Measurements from ENCODE around the gene RSBN1.
A peak's percentile ranks its signal among the peaks of the same experiment; 100 is the strongest.

Gene RSBN1

DNA sequence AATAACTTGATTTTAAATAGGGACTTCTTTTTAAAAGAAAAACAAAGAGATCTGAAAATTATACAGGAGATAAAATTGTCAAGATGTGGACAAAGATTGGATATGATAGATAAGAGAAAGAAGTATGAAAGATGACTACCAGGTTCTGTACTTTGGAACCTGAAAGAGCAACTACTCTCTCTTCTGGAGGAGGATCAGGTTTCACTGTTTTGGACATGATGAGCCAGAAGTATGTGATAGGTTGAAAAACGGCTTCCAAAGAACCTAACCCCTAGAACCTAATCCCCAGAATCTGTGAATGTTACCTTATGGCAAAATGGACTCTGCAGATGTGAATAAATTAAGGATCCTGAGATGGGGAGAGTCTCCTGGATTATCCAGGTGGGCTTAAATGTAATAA lies 26.2 kb downstream of the RSBN1 start (continued):
- TF ChIP-seq, protein P1, sequence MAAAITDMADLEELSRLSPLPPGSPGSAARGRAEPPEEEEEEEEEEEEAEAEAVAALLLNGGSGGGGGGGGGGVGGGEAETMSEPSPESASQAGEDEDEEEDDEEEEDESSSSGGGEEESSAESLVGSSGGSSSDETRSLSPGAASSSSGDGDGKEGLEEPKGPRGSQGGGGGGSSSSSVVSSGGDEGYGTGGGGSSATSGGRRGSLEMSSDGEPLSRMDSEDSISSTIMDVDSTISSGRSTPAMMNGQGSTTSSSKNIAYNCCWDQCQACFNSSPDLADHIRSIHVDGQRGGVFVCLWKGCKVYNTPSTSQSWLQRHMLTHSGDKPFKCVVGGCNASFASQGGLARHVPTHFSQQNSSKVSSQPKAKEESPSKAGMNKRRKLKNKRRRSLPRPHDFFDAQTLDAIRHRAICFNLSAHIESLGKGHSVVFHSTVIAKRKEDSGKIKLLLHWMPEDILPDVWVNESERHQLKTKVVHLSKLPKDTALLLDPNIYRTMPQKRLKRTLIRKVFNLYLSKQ (tag by site-specific recombination; IDR thresholded peaks at IDR 0.05; ENCODE audit: borderline replicate concordance) = no peak
- no peak for TF ChIP-seq ZSCAN30 (tag by site-specific recombination; IDR thresholded peaks at IDR 0.05)
- peak; percentile 95 for TF ChIP-seq ZNF561 (tag by site-specific recombination; IDR thresholded peaks at IDR 0.05; ENCODE audit: borderline replicate concordance)
- TF ChIP-seq ZNF24 (tag by site-specific recombination; IDR thresholded peaks at IDR 0.05) = no peak
- no peak for TF ChIP-seq ZNF37A (tag by site-specific recombination; IDR thresholded peaks at IDR 0.05)
- no peak for TF ChIP-seq ZNF354C (tag by site-specific recombination; IDR thresholded peaks at IDR 0.05; ENCODE audit: borderline replicate concordance, low read depth)
- TF ChIP-seq, protein P2, sequence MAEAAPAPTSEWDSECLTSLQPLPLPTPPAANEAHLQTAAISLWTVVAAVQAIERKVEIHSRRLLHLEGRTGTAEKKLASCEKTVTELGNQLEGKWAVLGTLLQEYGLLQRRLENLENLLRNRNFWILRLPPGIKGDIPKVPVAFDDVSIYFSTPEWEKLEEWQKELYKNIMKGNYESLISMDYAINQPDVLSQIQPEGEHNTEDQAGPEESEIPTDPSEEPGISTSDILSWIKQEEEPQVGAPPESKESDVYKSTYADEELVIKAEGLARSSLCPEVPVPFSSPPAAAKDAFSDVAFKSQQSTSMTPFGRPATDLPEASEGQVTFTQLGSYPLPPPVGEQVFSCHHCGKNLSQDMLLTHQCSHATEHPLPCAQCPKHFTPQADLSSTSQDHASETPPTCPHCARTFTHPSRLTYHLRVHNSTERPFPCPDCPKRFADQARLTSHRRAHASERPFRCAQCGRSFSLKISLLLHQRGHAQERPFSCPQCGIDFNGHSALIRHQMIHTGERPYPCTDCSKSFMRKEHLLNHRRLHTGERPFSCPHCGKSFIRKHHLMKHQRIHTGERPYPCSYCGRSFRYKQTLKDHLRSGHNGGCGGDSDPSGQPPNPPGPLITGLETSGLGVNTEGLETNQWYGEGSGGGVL (tag by site-specific recombination; IDR thresholded peaks at IDR 0.05) = peak; percentile 59
- 0 out of 2 replicates have a peak, but pooled peaks have one; percentile 12 for TF ChIP-seq SP3 (tag by site-specific recombination; IDR thresholded peaks at IDR 0.05)
- no peak for TF ChIP-seq ZNF658 (tag by site-specific recombination; IDR thresholded peaks at IDR 0.05)
- TF ChIP-seq, protein P3, sequence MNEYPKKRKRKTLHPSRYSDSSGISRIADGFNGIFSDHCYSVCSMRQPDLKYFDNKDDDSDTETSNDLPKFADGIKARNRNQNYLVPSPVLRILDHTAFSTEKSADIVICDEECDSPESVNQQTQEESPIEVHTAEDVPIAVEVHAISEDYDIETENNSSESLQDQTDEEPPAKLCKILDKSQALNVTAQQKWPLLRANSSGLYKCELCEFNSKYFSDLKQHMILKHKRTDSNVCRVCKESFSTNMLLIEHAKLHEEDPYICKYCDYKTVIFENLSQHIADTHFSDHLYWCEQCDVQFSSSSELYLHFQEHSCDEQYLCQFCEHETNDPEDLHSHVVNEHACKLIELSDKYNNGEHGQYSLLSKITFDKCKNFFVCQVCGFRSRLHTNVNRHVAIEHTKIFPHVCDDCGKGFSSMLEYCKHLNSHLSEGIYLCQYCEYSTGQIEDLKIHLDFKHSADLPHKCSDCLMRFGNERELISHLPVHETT (tag by site-specific recombination; IDR thresholded peaks at IDR 0.05) = no peak
- TF ChIP-seq ZNF23 (tag by site-specific recombination; IDR thresholded peaks at IDR 0.05; ENCODE audit: borderline replicate concordance) = no peak
- no peak for TF ChIP-seq ZNF350 (tag by site-specific recombination; IDR thresholded peaks at IDR 0.05)
- TF ChIP-seq, protein P4, sequence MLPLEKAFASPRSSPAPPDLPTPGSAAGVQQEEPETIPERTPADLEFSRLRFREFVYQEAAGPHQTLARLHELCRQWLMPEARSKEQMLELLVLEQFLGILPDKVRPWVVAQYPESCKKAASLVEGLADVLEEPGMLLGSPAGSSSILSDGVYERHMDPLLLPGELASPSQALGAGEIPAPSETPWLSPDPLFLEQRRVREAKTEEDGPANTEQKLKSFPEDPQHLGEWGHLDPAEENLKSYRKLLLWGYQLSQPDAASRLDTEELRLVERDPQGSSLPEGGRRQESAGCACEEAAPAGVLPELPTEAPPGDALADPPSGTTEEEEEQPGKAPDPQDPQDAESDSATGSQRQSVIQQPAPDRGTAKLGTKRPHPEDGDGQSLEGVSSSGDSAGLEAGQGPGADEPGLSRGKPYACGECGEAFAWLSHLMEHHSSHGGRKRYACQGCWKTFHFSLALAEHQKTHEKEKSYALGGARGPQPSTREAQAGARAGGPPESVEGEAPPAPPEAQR (tag by site-specific recombination; IDR thresholded peaks at IDR 0.05) = no peak
- TF ChIP-seq, protein P5, sequence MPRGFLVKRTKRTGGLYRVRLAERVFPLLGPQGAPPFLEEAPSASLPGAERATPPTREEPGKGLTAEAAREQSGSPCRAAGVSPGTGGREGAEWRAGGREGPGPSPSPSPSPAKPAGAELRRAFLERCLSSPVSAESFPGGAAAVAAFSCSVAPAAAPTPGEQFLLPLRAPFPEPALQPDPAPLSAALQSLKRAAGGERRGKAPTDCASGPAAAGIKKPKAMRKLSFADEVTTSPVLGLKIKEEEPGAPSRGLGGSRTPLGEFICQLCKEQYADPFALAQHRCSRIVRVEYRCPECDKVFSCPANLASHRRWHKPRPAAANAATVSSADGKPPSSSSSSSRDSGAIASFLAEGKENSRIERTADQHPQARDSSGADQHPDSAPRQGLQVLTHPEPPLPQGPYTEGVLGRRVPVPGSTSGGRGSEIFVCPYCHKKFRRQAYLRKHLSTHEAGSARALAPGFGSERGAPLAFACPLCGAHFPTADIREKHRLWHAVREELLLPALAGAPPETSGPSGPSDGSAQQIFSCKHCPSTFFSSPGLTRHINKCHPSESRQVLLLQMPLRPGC (tag by site-specific recombination; IDR thresholded peaks at IDR 0.05) = no peak
- TF ChIP-seq ZSCAN23 (tag by site-specific recombination; IDR thresholded peaks at IDR 0.05) = no peak
- no peak for TF ChIP-seq ZNF423 (tag by site-specific recombination; IDR thresholded peaks at IDR 0.05)
- no peak for TF ChIP-seq ZNF266 (tag by site-specific recombination; IDR thresholded peaks at IDR 0.05; ENCODE audit: low read depth)
- TF ChIP-seq ZNF311 (tag by site-specific recombination; IDR thresholded peaks at IDR 0.05; ENCODE audit: borderline replicate concordance) = no peak
- TF ChIP-seq, protein P6, sequence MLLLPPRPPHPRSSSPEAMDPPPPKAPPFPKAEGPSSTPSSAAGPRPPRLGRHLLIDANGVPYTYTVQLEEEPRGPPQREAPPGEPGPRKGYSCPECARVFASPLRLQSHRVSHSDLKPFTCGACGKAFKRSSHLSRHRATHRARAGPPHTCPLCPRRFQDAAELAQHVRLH (tag by site-specific recombination; IDR thresholded peaks at IDR 0.05) = no peak
- no peak for TF ChIP-seq ZNF473 (tag by site-specific recombination; IDR thresholded peaks at IDR 0.05)
- TF ChIP-seq, protein P7, sequence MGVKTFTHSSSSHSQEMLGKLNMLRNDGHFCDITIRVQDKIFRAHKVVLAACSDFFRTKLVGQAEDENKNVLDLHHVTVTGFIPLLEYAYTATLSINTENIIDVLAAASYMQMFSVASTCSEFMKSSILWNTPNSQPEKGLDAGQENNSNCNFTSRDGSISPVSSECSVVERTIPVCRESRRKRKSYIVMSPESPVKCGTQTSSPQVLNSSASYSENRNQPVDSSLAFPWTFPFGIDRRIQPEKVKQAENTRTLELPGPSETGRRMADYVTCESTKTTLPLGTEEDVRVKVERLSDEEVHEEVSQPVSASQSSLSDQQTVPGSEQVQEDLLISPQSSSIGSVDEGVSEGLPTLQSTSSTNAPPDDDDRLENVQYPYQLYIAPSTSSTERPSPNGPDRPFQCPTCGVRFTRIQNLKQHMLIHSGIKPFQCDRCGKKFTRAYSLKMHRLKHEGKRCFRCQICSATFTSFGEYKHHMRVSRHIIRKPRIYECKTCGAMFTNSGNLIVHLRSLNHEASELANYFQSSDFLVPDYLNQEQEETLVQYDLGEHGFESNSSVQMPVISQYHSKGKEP (tag by site-specific recombination; IDR thresholded peaks at IDR 0.05) = no peak
- TF ChIP-seq ZNF514 (tag by site-specific recombination; IDR thresholded peaks at IDR 0.05) = no peak
- TF ChIP-seq ZNF837 (tag by site-specific recombination; IDR thresholded peaks at IDR 0.05) = no peak
- TF ChIP-seq ZNF548 (tag by site-specific recombination; IDR thresholded peaks at IDR 0.05) = no peak

All from HEK293 (cell line).